Astrocyte of the cerebellum (primary cell): ENCODE measurements around the gene BAK1.

Source experiments
- DNase-seq: peaks from one replicate; pipeline ENCODE4 v3.0.0-alpha.2; 2011; ENCODE audit warnings: low read depth
- H3K4me3 ChIP-seq: 2 replicates; pipeline ENCODE4 v1.5.1; 2011; ENCODE audit warnings: mild to moderate bottlenecking, low read depth, low read length, moderate library complexity
- in situ Hi-C: cut with HindIII; loops from 2 replicates; pipeline ENCODE4 v1.10.0; 2017; ENCODE audit warnings: low sequenced_read_pairs
- TF ChIP-seq, protein P1 (sequence below): IDR thresholded peaks from 2 replicates; pipeline ENCODE4 v1.5.1; 2012; ENCODE audit warnings: low read length, low read depth, moderate library complexity, mild to moderate bottlenecking; ENCODE audit errors: missing control alignments

The BAK1 gene

DNA sequence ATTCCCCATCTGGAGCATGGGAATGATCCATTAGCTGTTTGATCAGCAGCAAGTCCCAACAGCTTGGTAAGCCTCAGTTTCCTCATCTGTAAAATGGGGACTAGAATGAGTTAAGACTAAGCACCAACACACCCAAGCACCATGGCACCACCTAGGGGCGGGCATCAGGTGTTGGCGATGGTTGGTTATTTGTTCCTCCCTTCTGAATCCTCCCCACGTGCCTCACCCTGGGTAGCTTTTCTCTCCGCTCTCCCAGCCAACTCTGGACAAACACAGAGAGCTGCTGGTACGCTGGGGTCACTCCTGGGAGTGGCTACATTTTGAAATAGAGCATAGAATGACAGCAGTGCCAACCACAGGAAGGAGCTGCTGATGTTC lies 27.7 kb upstream of the BAK1 start:
- TF ChIP-seq, protein P1, sequence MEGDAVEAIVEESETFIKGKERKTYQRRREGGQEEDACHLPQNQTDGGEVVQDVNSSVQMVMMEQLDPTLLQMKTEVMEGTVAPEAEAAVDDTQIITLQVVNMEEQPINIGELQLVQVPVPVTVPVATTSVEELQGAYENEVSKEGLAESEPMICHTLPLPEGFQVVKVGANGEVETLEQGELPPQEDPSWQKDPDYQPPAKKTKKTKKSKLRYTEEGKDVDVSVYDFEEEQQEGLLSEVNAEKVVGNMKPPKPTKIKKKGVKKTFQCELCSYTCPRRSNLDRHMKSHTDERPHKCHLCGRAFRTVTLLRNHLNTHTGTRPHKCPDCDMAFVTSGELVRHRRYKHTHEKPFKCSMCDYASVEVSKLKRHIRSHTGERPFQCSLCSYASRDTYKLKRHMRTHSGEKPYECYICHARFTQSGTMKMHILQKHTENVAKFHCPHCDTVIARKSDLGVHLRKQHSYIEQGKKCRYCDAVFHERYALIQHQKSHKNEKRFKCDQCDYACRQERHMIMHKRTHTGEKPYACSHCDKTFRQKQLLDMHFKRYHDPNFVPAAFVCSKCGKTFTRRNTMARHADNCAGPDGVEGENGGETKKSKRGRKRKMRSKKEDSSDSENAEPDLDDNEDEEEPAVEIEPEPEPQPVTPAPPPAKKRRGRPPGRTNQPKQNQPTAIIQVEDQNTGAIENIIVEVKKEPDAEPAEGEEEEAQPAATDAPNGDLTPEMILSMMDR: peak; percentile 15
- in situ Hi-C loops: loop anchor here (10.0 kb wide), 1 partner anchor 107 kb away; the partner anchor contains the start of gene UQCC2
- H3K4me3 ChIP-seq: no peak overlapping the region
- no peak for DNase-seq

DNA sequence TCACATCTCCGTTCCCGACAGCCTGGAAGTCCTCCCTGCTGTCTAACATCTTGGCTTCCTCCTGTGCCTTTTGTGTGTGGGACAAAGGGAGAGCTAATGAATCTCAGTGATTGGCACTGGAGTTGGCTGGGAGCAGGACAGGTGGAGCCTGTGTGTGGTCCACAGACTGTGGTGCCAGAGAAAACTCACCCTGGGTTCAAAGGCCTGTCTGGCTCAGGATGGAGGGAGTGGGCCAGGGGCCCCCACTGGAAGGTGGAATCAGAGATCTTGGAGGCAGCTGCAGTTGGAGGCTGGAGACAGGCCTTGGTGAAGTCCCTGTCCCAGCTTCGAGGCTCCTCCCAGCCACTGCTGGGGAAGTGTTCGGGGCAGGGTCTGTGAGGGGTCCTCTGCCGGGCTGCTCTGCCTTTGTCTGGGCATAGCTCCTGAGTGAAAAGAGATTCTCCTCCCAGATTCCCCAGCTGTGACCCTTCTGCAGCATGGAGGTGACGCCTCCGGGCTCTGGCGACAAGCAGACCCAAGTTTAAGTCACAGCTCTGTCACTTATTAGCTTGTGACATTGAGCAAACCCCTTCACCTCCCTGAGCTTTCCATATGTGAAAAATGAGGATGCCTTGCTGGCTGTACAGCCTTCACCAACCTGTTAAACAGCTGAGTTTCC lies 27.2 kb upstream of the BAK1 start:
- TF ChIP-seq, protein P1: no peak
- H3K4me3 ChIP-seq: no peak overlapping the region
- in situ Hi-C loops: loop anchor here (10.0 kb wide), 1 partner anchor 108 kb away; the partner anchor contains the start of gene UQCC2
- DNase-seq: no peak

DNA sequence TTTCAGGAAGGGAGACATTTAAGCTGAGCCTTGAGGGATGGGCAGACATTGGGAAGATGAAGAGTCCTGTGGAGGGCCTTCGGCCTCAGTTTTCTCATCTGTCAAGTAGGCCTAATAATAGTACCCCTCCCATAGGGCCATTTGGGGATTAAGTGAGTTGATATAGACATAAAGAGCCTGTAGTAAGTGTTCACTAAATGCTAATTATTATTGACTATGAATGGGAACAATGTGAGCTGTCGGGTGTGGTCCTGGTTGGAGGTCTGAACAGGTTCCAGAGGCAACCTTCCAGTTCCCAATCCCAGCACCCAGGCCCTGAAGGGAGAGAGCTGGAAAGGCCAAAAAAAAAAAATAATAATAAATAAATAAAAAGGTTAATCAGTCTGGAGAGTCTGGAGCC lies 26.6 kb upstream of the BAK1 start:
- TF ChIP-seq, protein P1: no peak
- in situ Hi-C loops: loop anchor here (10.0 kb wide), 1 partner anchor 108 kb away; the partner anchor contains the start of gene UQCC2
- H3K4me3 ChIP-seq: no peak overlapping the region
- no peak for DNase-seq

DNA sequence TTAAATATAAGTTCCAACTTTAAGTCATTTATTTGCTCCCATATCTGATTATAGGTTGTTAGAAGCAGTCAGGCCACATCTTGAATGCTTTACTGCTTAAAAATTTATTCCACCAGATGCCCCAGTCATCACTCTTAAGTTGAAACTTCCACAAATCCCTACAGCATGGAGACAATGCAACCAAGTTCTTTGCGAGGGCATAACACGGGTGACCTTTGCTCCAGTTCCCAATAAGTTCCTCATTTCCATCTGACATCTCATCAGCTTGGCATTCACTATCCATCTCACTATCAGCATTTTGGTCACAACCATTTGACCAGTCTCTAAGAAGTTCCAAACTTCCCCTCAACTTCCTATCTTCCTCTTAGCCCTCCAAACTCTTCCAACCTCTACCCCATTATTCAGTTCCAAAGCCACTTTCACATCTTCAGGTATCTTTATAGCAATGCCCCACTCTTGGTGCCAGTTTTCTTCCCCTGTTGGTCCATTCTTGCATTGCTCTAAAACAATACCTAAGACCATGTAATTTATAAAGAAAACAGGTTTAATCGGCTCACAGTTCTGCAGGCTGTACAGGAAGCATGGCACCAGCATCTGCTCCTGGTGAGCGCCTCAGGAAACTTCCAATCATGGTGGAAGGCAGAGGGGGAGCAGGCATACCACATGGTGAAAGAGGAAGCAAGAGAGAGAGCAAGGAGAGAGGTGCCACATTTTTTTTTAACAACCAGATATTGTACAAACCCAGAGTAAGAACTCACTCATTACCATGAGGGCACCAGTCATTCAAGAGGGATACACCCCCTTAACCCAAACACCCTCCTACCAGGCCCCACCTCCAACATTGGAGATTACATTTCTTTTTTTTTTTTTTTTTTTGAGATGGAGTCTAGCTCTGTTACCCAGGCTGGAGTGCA lies 25.1 kb upstream of the BAK1 start:
- TF ChIP-seq, protein P1: no peak
- in situ Hi-C loops: loop anchor here (10.0 kb wide), 1 partner anchor 110 kb away; the partner anchor contains the start of gene UQCC2
- no peak overlapping the region for H3K4me3 ChIP-seq
- no peak for DNase-seq

DNA sequence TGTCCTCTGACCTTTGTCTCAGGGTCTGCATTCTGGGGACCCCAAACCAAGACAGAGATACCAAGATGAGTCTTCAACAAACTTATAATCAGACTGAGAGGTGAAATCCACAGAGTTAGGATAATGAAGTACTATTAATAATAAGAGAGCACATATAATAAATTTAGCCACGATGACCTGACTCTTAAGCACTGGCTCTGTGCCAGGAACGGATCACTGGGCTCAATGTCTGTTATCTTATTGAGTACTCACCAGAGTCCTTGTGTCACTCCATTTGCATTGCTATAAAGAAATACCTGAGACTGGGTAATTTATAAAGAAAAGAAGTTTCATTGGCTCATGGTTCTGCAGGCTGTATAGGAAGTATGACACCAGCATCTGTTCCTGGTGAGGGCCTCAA lies 22.1 kb upstream of the BAK1 start:
- in situ Hi-C loops: loop anchor here (10.0 kb wide), 1 partner anchor 113 kb away; the partner anchor contains the start of gene UQCC2
- H3K4me3 ChIP-seq: no peak overlapping the region
- TF ChIP-seq, protein P1: no peak
- no peak for DNase-seq

DNA sequence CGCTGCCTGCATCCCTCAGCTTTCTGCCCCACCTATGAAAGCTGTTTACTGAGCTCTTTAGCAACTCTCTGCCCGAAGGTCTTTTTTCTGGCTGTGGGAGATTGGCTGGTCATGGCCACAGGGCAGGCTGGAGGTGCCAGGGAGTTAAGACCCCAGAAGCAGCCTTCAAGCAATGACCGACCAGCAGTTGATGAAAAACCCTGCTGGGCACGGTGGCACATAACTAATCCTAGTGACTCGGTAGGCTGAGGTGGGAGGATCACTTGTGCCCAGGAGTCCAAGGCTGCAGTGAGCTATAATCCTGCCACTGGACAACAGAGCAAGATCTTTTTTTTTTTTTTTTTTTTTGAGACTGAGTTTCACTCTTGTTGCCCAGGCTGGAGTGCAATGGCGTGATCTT lies 20.7 kb upstream of the BAK1 start:
- TF ChIP-seq, protein P1: no peak
- in situ Hi-C loops: loop anchor here (10.0 kb wide), 1 partner anchor 114 kb away; the partner anchor contains the start of gene UQCC2
- no peak for DNase-seq
- no peak overlapping the region for H3K4me3 ChIP-seq
